GM19193 (cell line): ENCODE results near the gene HIVEP3.

Experiments used
- POLR2A ChIP-seq: IDR thresholded peaks from 4 replicates; pipeline ENCODE4 v1.6.1; 2011; ENCODE audit not compliant: insufficient read depth, insufficient read length; ENCODE audit errors: extremely low read depth

The HIVEP3 gene

DNA sequence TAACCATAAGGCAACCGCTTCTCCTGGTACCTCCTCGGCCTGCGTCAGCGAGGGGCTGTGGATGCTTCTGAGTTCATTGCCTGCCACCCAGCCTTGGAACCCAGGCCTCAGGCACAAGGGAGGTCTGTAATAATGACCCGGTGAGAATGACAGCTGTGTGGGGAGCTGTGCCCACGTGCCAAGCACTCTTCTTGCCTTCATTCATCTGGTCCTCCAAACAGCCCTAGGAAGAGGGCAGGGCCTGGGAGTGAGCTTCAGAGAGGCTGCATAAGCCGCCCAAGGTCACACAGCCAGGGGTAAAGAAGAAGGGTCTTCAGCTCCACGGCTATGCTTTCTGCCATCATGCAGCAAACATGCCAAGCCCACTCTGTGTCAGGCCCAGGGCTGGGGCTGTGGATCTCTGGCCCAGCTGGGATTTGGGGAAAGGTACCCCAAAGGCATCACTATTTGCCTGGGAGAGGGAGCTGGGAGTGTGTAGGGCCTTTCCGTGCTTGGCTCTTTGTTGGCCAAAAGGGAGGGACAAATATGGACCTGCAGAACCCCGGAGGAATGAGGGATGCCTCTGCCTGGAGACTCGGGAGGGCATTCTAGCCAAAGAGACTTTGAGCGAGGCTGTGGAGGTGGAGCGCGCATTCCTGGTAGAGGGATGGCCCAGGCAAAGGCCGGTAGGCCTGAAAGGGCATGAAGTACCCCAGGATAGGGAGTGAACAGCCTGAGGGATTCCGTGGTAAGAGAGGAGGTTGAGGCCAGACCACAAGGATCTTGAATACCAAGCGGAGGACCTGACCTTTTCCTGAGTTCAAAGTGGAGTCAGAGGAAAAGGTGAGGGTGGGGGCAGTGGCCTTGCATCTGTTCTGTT, 424.1 kb downstream of the HIVEP3 start:
- TF ChIP-seq POLR2A, result no peak

- TF ChIP-seq POLR2A, result no peak
Observed at GRCh38 chr1:41493626-41494350, 424.9 kb downstream of the HIVEP3 start.

DNA sequence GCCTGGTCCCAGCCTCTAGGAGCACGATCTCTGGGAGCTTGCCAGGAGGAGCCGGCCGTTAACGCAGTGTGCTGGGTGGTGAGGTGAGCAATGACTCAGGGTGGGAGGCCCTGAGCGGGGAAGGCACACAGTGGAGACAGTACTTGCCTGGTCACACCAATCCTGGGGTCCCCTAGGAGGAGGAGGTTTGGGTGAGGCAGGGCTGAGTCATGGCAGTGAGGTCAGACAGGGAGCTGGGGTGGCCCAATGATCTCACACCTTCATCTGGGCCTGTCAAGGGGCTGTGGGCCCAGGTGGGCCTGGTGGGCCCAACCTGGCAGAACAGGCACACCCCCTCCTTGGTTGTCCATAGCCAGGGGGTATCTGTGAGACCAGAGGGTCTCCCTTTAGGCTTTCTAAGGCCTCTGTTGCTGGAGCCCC, 425.6 kb downstream of the HIVEP3 start:
- TF ChIP-seq POLR2A, result no peak

DNA sequence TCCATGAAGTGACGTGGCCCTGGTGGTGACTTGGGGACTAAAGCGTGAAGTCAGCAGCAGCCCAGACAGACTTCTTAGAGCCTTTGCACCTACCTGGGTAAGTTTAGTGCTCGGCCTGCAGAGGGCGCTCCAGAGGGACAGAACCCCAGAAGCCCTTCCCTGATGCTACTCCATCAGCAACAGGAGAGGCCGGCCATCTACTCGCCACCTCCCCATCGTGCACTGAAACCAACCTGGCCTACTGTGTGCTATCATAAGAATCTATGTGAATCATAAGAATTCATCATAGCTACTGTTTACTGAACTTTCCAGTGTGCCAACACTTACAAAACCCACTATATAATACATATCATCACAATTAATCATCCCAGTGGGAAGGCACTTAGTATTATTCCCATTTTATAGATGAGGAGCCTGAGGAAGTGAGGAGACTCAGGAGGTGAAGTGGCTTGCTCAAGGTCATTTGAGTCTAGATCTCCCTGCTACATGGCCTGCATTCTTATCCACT, 426.3 kb downstream of the HIVEP3 start:
- TF ChIP-seq POLR2A, result no peak

GRCh38 chr1:41490911-41491310, 427.8 kb downstream of the HIVEP3 start:
- no peak for TF ChIP-seq POLR2A

- no peak for TF ChIP-seq POLR2A
Observed at GRCh38 chr1:41489561-41489960, 429.2 kb downstream of the HIVEP3 start.

DNA sequence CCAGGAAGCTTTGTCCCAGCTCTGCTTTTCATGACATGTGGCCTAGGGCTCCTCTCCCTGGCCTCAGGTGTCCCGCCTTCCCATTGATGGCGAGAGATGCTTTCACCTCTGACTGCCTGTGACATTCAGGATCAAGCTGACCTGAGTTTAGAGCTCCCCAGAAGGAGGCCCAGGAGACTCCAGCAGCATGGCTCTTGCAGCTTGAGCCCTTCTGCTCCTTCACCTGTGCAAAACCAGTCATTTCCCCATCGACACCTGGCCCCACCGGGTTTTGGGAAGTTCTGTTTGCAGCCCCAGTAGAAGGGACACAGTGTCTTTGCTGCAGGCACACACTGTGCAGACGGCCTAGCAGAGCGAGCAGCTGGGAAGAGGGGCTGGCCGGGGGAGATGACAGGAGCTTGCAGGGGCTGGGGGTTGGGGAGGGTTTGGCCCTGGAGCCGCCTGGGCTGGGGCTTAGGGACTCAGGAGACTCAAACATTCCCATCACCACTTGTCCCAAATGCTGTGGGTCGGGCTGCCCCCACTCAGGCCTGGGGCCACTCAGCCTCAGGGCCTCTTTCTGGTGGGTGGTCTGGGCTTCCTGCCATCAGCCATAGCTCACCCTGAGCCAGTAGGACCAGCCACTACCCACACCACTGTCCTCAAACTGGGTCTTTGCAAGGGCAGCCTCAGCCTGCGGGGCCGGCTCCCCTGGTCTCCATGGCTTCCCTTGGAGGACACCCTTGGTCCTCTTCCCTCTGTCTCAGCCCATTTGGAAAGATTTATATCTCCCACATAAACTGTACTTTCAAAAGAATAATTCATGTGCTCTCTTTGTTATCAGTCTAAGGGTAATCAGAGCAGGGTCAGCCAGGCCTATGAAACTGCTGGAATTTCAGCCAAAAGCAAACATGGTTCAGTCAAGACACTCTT, 430.4 kb downstream of the HIVEP3 start:
- no peak for TF ChIP-seq POLR2A

DNA sequence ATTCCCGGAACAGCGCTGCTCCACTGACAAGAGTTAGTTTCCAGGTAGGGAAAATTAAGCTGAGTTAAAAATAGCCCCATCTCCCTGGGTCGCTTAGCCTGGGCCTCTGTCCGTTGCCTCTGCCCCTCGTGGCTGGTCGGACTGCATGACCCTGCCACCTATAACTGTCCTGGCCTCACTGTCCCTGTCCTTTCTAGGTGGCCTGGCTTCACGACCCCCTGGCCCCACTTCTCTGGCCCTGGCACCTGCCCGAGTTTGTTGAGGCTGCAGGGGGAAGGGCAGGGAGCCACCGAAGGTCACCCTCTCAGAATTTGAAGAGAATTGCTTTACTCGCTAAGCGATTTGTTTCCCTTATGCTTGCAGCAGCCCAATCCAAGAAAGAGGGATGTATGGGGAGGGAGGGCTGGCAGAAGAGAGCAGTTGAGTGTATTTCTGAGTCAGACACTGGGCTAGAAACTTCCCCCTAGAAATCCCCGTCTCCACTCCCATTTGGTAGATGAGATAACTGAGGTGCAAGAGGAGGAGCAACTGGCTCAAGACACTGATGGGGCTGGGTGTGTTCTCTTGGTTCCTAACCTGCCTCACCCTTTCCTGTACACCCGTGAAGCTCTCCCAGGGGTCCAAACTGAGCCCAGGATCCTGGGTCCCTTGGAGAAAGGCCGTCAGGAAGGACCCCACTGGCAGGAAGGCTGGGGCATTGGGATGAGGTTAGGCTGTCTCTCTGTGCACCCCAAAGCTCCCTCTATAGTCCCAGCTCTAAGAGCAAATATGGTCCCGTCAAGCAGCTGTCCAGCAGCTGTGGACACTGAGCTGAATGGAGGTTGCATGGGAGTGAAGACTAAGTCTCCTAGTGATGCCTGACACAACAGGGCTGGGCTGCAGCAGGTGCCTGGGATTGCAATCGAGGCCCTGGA, 431.3 kb downstream of the HIVEP3 start:
- no peak for TF ChIP-seq POLR2A

DNA sequence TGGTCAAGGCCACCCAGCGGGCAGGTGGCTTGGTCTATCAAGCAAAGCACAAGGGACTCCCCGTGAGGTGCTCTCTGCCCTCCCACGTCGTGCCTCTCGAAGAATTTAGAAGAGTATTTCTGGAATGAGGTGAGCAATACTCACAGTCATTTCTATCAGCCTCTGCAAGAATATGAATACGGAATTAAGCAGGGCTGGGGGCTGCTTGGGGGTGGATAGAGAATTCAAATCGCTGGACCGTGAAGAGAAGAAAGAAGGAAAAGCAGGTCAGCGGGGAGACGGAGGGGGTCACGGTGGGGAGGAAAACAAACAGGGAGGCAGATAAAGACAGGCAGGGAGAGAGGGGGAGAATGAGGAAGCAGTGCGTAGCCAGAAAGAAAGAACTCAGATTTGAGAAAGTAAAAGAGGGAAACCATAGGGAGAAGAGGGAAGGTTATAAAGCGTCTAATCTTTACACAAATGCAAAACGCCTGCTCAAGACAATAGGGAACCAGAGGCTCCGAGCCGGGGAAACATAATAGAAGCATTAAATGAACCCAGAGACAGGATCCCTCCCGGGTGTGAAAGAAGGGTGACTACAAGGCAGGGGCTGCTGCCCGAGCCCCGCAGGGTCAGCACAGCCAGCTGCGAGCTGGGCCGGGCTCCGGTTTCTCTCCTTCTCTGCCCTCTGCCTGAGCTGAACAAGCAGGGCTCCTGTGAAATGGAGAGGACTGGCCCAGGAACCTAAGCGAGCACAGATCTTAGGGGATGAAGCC, 432.2 kb downstream of the HIVEP3 start:
- no peak for TF ChIP-seq POLR2A

DNA sequence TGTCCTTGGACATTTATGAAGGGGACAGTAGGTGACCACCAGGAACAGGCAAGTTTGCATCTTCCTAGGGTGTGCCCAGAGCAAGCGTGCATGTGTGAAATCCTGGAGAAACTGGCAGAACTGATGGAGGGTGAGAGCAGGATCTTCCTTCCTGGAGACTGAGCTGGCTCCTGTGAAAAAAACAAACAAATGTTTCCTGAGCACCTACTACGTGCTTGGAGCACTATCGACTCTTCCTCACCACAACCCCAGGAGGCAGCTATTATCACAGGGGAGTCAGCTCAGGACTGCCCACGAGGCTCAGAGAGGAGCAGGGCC, 432.7 kb downstream of the HIVEP3 start:
- TF ChIP-seq POLR2A, result no peak

DNA sequence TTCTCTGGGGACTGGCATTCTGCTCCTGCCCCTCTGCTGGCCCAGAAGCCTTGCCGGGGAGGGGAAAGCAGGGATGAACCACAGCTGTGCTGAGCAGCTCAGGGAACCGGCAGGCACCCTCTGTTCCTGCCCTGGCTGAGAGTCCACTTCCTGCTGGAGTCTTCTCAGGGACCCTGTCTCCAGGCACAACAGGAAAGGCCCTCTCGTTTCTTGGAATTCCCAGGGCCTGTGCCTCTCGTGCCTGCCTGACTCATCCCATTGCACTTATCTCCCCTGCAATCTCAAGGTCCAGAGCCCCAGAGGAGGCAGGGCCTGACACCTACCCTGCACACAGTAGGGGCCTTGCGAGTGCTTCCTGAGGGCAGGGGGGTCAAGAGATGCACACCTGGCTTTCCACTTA, 433.1 kb downstream of the HIVEP3 start:
- TF ChIP-seq POLR2A, result no peak

DNA sequence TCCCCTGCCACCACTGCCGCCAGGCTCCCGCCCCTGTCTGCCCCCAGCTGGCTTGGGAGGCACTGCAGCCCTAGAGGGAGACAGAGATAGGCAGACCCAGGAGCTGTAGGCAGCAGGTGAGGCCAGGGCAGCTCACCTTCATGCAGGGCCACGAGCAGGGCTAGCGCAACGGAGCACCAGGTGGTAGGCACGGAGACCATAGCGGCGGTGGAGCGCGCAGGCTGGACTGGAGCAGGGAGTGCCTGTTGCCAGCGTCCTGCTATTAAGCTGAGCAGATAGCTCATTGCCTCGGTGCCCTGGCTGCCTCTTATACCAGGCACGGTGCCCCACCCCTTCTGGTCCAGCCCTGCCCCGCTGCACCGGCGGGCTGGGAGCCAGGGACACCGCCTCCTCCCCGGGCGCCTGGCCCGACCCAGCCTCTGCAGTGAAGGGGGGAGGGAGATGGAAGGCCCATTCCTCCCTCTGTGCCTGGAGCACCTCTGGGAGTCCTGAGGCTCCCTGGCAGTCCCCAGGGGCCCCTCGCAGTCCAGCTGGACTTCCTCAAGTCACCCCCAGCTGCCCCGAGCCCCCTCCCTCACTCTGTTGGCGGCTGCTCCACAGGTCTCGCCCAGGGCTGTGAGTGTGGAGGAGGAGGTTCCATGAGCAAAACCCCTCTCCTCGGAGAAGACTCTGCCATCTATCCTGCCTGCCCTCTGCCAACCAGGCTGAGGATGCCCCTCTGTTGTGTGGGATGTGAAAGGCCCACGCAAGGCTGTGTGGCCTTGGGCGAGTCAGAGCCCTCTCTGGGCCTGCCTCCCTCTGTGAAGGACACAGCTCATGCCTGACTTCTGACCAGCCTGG, 434.1 kb downstream of the HIVEP3 start, which contains the start of gene EDN2:
TSS of gene EDN2 (minus strand) at position 282 of the 840 bp plus-strand sequence. CDS start at position 200, 82 bp downstream.
- no peak for TF ChIP-seq POLR2A
